ENCODE measurements around the gene CYGB. TPM values are rescaled to one million over a fixed set of nuclear protein-coding genes. Genes with fewer than 3 reads are reported as not detected.

The CYGB gene
- total and polyA plus RNA-seq, 10 of the 15 experiments (the other 5 are each of a cell fraction or from before 2014, with no cell fraction given): 0.34 TPM; not detected in 9

- TF ChIP-seq ZNF687 (IDR thresholded peaks at IDR 0.05) (0 out of 2 replicates have a peak, but pooled peaks have one; percentile 32), IKZF2 (IDR thresholded peaks at IDR 0.05) (no peak; a peak in 1 of 4 replicates), LARP7 (IDR thresholded peaks at IDR 0.05) (no peak), FOS (IDR thresholded peaks at IDR 0.05; ENCODE audit: borderline replicate concordance, extremely low read depth, insufficient read length) (no peak), SRF (IDR thresholded peaks at IDR 0.05; ENCODE audit: low read depth in 2 of 2, low read length in 2 of 2) (0 out of 4 replicates have a peak, but pooled peaks of 1 of the 2 experiments have one; percentile 3), CHD2 (IDR thresholded peaks at IDR 0.05; ENCODE audit: borderline replicate concordance, low read depth, low read length) (peak; percentile 59; the same call in 1 of the 2 replicates), TCF12 (IDR thresholded peaks at IDR 0.05; ENCODE audit: low read depth, low read length) (peak; percentile 75), RBBP5 (conservative IDR thresholded peaks at IDR 0.05) (no peak), MXI1 (IDR thresholded peaks at IDR 0.05; ENCODE audit: low read depth, low read length) (peak; percentile 41; the same call in 1 of the 2 replicates)
Observed at GRCh38 chr17:76492123-76492988, 45.2 kb downstream of the CYGB start (continued).
